NCI-H1417 treated with DMSO at 0.1 percent for 48 hours (cell line): ENCODE results near the gene SLC6A12.
"Not testable (repeated sequence)": the region's sequence is repeated elsewhere in the genome, so short reads cannot be mapped to it uniquely, and the experiment has no call there.

Experiments used
- DNase-seq: peaks from one replicate; lab custom pipeline; 2025; lab: John Stamatoyannopoulos, UW

Gene SLC6A12

GRCh38 chr12:197911-198695, 15.9 kb downstream of the SLC6A12 start:
- no peak for DNase-seq

- DNase-seq = no peak
Observed at GRCh38 chr12:197347-197746, 16.6 kb downstream of the SLC6A12 start.

GRCh38 chr12:196436-196835, 17.5 kb downstream of the SLC6A12 start:
- DNase-seq = no peak

- DNase-seq = no peak
Observed at GRCh38 chr12:195951-196350, 18.0 kb downstream of the SLC6A12 start.

- no peak for DNase-seq
Observed at GRCh38 chr12:195156-195555, 18.8 kb downstream of the SLC6A12 start.

GRCh38 chr12:194276-194675, 19.7 kb downstream of the SLC6A12 start:
- no peak for DNase-seq

- no peak for DNase-seq
Observed at GRCh38 chr12:193261-193660, 20.7 kb downstream of the SLC6A12 start.

GRCh38 chr12:191541-191940, 22.4 kb downstream of the SLC6A12 start:
- DNase-seq = no peak

GRCh38 chr12:190881-191280, 23.1 kb downstream of the SLC6A12 start:
- DNase-seq = no peak

- DNase-seq = no peak
Observed at GRCh38 chr12:189622-189962, 24.4 kb downstream of the SLC6A12 start.

GRCh38 chr12:188910-189621, 24.9 kb downstream of the SLC6A12 start:
- DNase-seq = no peak

- DNase-seq = not testable (repeated sequence)
Observed at GRCh38 chr12:187986-188909, 25.7 kb downstream of the SLC6A12 start.

- no peak for DNase-seq
Observed at GRCh38 chr12:186006-186625, 27.8 kb downstream of the SLC6A12 start.

- DNase-seq = no peak
Observed at GRCh38 chr12:185576-185955, 28.4 kb downstream of the SLC6A12 start.

GRCh38 chr12:184811-185575, 29.0 kb downstream of the SLC6A12 start:
- no peak for DNase-seq

- no peak for DNase-seq
Observed at GRCh38 chr12:182381-182892, 31.5 kb downstream of the SLC6A12 start.

GRCh38 chr12:181921-182320, 32.0 kb downstream of the SLC6A12 start:
- DNase-seq = no peak

GRCh38 chr12:180445-180844, 33.5 kb downstream of the SLC6A12 start:
- no peak for DNase-seq

- DNase-seq = no peak
Observed at GRCh38 chr12:179885-180284, 34.1 kb downstream of the SLC6A12 start.

GRCh38 chr12:179131-179884, 34.6 kb downstream of the SLC6A12 start:
- DNase-seq = no peak

GRCh38 chr12:178829-179109, 35.2 kb downstream of the SLC6A12 start:
- no peak for DNase-seq
